ENCODE results near the gene TTC32. TPM values are rescaled to one million over a fixed set of nuclear protein-coding genes. Genes with fewer than 3 reads are reported as not detected.

The TTC32 gene
- total RNA-seq, 1 experiment from 2014 or later, result 11.5 TPM

- CTCF ChIA-PET, result interaction anchor here (0.7 kb wide), 1 partner anchor 40 kb away, joined by 3 read pairs; no protein-coding TSS in a partner anchor
- Histone ChIP-seq H3K4me3 (ENCODE audit: low read depth, low read length, poor library complexity, severe bottlenecking) (no peak overlapping the region), H3K27ac (ENCODE audit: low read depth, low read length, poor library complexity, severe bottlenecking) (no peak overlapping the region), H3K4me1 (ENCODE audit: insufficient read depth, low read length, poor library complexity, severe bottlenecking) (no peaks in the 10 kb centered on the region), H3K27me3 (replicated peaks; ENCODE audit: insufficient read depth, low read depth, low read length, poor library complexity) (no peaks in the 10 kb centered on the region), H3K9me3 (ENCODE audit: low read depth, low read length, poor library complexity, severe bottlenecking) (no peaks in the 10 kb centered on the region), H3K36me3 (ENCODE audit: insufficient read depth, low read length, poor library complexity, severe bottlenecking) (peaks cover 6% of the 10 kb centered on the region)
- no peak for DNase-seq (ENCODE audit: low spot score)
- POLR2A ChIA-PET (ENCODE audit: low non-redundant PET), result no interaction called here
- intact Hi-C loops (cut with micrococcal nuclease; ENCODE audit: unreplicated experiment), result no loop called here
- BruUV-seq (replicated peaks), result no TSS peak
- TF ChIP-seq CTCF (conservative IDR thresholded peaks at IDR 0.05; ENCODE audit: low read depth, low read length) (no peak), EZH2 (IDR thresholded peaks at IDR 0.05; ENCODE audit: borderline replicate concordance, low read depth, low read length, poor library complexity, severe bottlenecking) (no peak)
Measured at GRCh38 chr2:19911808-19912509, 10.2 kb upstream of the TTC32 start.

- no peak for DNase-seq (ENCODE audit: low spot score)
- BruUV-seq (replicated peaks), result TSS peak; percentile 95
- CTCF ChIA-PET, result no interaction called here
- no peak for TF ChIP-seq CTCF (conservative IDR thresholded peaks at IDR 0.05; ENCODE audit: low read depth, low read length)
- no peak for TF ChIP-seq EZH2 (IDR thresholded peaks at IDR 0.05; ENCODE audit: borderline replicate concordance, low read depth, low read length, poor library complexity, severe bottlenecking)
- POLR2A ChIA-PET (ENCODE audit: low non-redundant PET), result no interaction called here
- intact Hi-C loops (cut with micrococcal nuclease; ENCODE audit: unreplicated experiment), result loop anchor here (5.0 kb wide), 1 partner anchor 150 kb away; the partner anchor contains the start of gene LAPTM4A
- Histone ChIP-seq H3K36me3 (ENCODE audit: insufficient read depth, low read length, poor library complexity, severe bottlenecking) (no peaks in the 10 kb centered on the region), H3K4me1 (ENCODE audit: insufficient read depth, low read length, poor library complexity, severe bottlenecking) (peaks cover 28% of the 10 kb centered on the region), H3K4me3 (ENCODE audit: low read depth, low read length, poor library complexity, severe bottlenecking) (peak overlapping the region; percentile 68), H3K27me3 (replicated peaks; ENCODE audit: insufficient read depth, low read depth, low read length, poor library complexity) (no peaks in the 10 kb centered on the region), H3K27ac (ENCODE audit: low read depth, low read length, poor library complexity, severe bottlenecking) (peak overlapping the region; percentile 97), H3K9me3 (ENCODE audit: low read depth, low read length, poor library complexity, severe bottlenecking) (no peaks in the 10 kb centered on the region)
Measured at GRCh38 chr2:19902216-19902740, 495 bp upstream of the TTC32 start.

- no TSS peak for BruUV-seq (replicated peaks)
- Histone ChIP-seq H3K4me3 (ENCODE audit: low read depth, low read length, poor library complexity, severe bottlenecking) (peak overlapping the region; percentile 68), H3K27me3 (replicated peaks; ENCODE audit: insufficient read depth, low read depth, low read length, poor library complexity) (no peaks in the 10 kb centered on the region), H3K9me3 (ENCODE audit: low read depth, low read length, poor library complexity, severe bottlenecking) (no peaks in the 10 kb centered on the region), H3K36me3 (ENCODE audit: insufficient read depth, low read length, poor library complexity, severe bottlenecking) (no peaks in the 10 kb centered on the region), H3K27ac (ENCODE audit: low read depth, low read length, poor library complexity, severe bottlenecking) (peak overlapping the region; percentile 97), H3K4me1 (ENCODE audit: insufficient read depth, low read length, poor library complexity, severe bottlenecking) (peaks cover 28% of the 10 kb centered on the region)
- intact Hi-C loops (cut with micrococcal nuclease; ENCODE audit: unreplicated experiment), result loop anchor here (5.0 kb wide), 1 partner anchor 151 kb away; the partner anchor contains the start of gene LAPTM4A
- DNase-seq (ENCODE audit: low spot score), result no peak
- TF ChIP-seq EZH2 (IDR thresholded peaks at IDR 0.05; ENCODE audit: borderline replicate concordance, low read depth, low read length, poor library complexity, severe bottlenecking) (no peak), CTCF (conservative IDR thresholded peaks at IDR 0.05; ENCODE audit: low read depth, low read length) (no peak)
- POLR2A ChIA-PET (ENCODE audit: low non-redundant PET), result no interaction called here
- CTCF ChIA-PET, result no interaction called here
Measured at GRCh38 chr2:19900931-19901441, 797 bp downstream of the TTC32 start.
